Stomach smooth muscle (tissue), 2 donors: ENCODE measurements around the gene SLC4A4.

Experiments
- H3K27ac ChIP-seq: one replicate; pipeline ENCODE4 v1.7.0; 2013; ENCODE audit warnings: mild to moderate bottlenecking, low read length, inconsistent platforms
- H3K27me3 ChIP-seq, 2 donors: one replicate each; pipeline ENCODE4 v1.7.0; 2013; ENCODE audit warnings: low read length in 2 of 2; ENCODE audit not compliant: insufficient read depth in 2 of 2, control insufficient read depth in 1 of 2
- H3K36me3 ChIP-seq, 2 donors: one replicate each; pipeline ENCODE4 v1.7.0; 2013; ENCODE audit warnings: low read length in 2 of 2; ENCODE audit not compliant: control insufficient read depth in 2 of 2, insufficient read depth in 2 of 2
- H3K4me1 ChIP-seq: one replicate; pipeline ENCODE4 v1.7.0; 2013; ENCODE audit warnings: low read length; ENCODE audit not compliant: control insufficient read depth, insufficient read depth
- H3K4me3 ChIP-seq, 2 donors: one replicate each; pipeline ENCODE4 v1.7.0; 2013; ENCODE audit warnings: low read length in 2 of 2
- H3K9ac ChIP-seq, 2 donors: one replicate each; pipeline ENCODE4 v1.7.0; 2013; ENCODE audit warnings: low read length in 2 of 2, mild to moderate bottlenecking in 1 of 2
- H3K9me3 ChIP-seq, 2 donors: one replicate each; pipeline ENCODE4 v1.7.0; 2013; ENCODE audit warnings: low read length in 2 of 2; ENCODE audit not compliant: control insufficient read depth in 2 of 2
- donor health status: healthy.
- donor health status: Pancreatic carcinoma.

SLC4A4 gene

DNA sequence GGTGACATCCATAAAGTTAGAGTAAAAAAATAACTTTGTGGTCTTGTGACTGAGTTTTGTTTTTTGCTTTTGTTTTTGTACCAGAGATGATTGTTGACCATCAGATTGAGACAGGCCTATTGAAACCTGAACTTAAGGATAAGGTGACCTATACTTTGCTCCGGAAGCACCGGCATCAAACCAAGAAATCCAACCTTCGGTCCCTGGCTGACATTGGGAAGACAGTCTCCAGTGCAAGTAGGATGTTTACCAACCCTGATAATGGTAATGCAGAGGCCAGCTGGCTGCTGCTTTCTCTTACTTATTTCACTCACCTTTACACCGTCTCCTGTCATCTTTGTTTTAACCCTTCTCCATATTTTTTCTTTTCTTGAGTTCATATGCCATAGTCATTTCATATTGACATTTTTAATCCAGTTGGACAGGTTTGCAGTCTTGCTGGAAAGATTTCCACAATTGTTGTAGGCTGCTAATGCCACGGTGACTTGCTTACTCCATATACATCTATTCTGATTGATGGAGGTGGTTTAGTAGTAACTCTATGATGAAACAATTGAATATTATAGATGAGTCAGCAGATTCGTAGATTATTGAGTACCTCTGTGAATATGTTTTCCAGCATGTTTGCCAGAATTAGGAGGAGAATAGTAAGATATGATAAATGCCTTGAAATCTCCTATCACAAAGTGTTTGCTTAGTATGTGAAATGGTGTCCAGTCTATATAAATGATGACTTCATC is 18.3 kb downstream of the SLC4A4 start:
- no peaks in the 10 kb centered on the region for H3K9me3 ChIP-seq
- H3K27ac ChIP-seq: no peak overlapping the region
- H3K27me3 ChIP-seq: no peaks in the 10 kb centered on the region
- no peaks in the 10 kb centered on the region for H3K36me3 ChIP-seq
- no peak overlapping the region for H3K9ac ChIP-seq
- H3K4me1 ChIP-seq: no peaks in the 10 kb centered on the region
- H3K4me3 ChIP-seq: no peak overlapping the region

DNA sequence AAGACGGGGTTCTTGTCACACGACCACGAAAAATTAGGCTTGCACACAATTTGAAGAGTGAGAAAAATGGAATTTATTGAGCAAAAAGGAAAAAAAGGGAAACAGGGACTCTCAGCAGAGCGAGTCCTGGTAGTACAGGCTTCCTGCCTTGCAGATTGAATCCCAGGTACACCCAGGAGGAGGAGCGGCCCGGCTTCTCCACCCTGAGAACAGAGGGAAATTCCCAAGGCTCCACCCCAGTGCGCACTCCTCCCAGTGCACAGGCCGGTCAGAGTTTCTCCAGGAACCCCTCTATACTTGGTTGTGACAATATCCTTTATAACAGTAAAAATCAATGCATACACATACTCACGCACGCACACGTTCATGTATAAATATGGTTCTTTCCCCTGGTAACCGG is 22.0 kb downstream of the SLC4A4 start:
- no peak overlapping the region for H3K9ac ChIP-seq
- H3K27ac ChIP-seq: no peak overlapping the region
- no peaks in the 10 kb centered on the region for H3K9me3 ChIP-seq
- H3K4me3 ChIP-seq: no peak overlapping the region
- H3K36me3 ChIP-seq: no peaks in the 10 kb centered on the region
- no peaks in the 10 kb centered on the region for H3K27me3 ChIP-seq
- H3K4me1 ChIP-seq: no peaks in the 10 kb centered on the region

DNA sequence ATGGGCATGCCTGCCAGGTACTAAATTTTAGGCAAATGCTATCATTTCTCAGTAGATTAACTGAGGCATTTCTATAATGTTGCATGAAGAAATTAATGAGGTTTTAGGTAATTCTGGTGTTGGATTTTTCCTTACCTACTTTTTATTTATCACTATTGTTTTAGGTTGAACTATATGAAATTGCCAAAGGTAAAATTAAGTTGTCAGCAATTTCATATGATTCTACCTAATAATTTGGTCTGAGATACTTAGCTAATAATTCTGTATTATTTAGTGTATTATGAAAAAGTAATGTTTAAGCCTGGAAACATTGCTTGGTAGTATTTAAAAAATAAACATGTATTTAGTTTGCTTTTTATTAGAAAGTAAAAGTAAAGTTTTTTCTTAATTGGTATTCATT is 22.7 kb downstream of the SLC4A4 start:
- Histone ChIP-seq H3K27ac (no peak overlapping the region), H3K36me3 (no peaks in the 10 kb centered on the region), H3K27me3 (no peaks in the 10 kb centered on the region), H3K4me1 (no peaks in the 10 kb centered on the region), H3K9me3 (no peaks in the 10 kb centered on the region), H3K9ac (no peak overlapping the region), H3K4me3 (no peak overlapping the region)

DNA sequence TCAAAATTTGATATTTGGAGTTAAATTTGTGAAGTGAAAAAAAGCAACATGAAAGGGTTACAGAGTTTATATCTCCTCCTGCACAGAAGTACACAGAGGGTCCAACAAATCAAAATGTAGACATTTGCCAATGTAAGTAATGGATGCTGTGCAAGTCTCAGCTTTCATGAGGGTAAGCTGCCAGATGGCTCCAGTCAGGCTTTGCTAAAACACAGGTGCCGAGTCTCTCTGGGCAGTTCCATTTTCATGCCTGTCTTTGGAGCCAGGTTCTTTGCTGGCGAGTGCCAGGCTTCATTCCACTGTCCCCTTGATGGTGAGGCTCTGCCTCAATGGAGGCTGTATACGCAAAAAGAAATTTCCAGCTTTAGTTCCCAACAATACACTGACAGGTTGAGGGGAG is 27.9 kb downstream of the SLC4A4 start:
- Histone ChIP-seq H3K4me3 (no peak overlapping the region), H3K4me1 (no peaks in the 10 kb centered on the region), H3K27me3 (no peaks in the 10 kb centered on the region), H3K27ac (no peak overlapping the region), H3K9me3 (no peaks in the 10 kb centered on the region), H3K36me3 (no peaks in the 10 kb centered on the region), H3K9ac (no peak overlapping the region)

DNA sequence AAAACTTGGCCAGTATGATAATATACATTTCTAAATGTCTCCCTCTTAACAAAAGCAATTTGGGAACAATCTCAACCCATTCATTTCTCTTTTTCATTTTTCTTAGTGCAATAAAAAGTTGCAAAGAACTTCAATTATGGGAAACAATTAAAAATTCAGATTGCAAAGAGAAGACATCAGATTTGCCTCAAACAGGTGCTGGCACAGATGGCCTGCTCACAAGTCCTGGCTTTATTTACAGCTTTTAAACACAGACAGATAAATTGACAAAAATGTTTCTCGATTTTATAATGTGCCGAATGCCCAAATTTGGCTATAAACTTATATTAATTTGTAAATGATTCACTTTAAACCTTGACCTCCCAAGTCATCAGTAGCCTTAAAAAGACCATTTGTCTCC is 28.7 kb downstream of the SLC4A4 start:
- Histone ChIP-seq H3K9me3 (no peaks in the 10 kb centered on the region), H3K36me3 (no peaks in the 10 kb centered on the region), H3K9ac (no peak overlapping the region), H3K27me3 (no peaks in the 10 kb centered on the region), H3K27ac (no peak overlapping the region), H3K4me3 (no peak overlapping the region), H3K4me1 (no peaks in the 10 kb centered on the region)

DNA sequence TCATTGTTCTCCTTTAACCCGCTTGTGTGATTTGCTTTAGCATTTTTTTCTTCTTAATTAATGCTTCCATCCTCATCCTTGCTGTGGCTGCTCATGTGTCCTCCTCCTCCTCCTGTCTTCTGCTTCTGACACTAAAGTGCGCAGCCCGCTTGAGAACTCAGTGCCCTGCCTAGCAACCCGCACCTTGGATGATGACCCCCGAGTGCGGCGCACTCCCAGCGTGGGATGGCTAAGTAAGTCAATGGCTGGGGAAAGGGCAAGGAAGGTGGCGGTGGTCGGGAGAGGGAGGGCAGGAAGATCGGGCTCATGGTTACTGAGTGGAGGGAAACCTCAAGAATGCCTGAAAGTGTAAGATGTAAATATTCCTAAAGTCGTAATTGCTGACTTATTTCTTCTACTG is 30.1 kb downstream of the SLC4A4 start:
- H3K9ac ChIP-seq: no peak overlapping the region
- H3K4me1 ChIP-seq: no peaks in the 10 kb centered on the region
- no peaks in the 10 kb centered on the region for H3K27me3 ChIP-seq
- H3K4me3 ChIP-seq: no peak overlapping the region
- H3K9me3 ChIP-seq: no peaks in the 10 kb centered on the region
- H3K27ac ChIP-seq: no peak overlapping the region
- H3K36me3 ChIP-seq: no peaks in the 10 kb centered on the region

DNA sequence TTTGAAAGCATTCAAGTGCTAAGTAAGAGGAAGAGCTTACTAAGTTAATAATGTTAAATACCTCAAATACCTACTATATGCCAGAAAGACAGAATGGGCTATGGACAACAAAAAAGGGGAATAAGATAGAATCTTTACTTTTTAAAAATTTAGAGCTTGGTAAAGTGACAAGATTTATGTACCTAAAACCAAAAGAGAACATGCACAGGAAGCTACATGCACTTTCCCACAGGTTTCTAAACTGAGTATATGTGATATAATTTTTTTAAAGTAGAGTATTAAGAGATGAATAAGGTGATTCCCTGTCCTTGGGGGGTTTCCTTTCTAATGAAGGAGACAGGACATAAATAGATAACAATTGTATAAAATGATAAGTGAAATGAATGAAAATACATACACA is 30.7 kb downstream of the SLC4A4 start:
- H3K9ac ChIP-seq: no peak overlapping the region
- H3K27ac ChIP-seq: no peak overlapping the region
- no peak overlapping the region for H3K4me3 ChIP-seq
- H3K4me1 ChIP-seq: no peaks in the 10 kb centered on the region
- no peaks in the 10 kb centered on the region for H3K9me3 ChIP-seq
- no peaks in the 10 kb centered on the region for H3K27me3 ChIP-seq
- H3K36me3 ChIP-seq: no peaks in the 10 kb centered on the region

DNA sequence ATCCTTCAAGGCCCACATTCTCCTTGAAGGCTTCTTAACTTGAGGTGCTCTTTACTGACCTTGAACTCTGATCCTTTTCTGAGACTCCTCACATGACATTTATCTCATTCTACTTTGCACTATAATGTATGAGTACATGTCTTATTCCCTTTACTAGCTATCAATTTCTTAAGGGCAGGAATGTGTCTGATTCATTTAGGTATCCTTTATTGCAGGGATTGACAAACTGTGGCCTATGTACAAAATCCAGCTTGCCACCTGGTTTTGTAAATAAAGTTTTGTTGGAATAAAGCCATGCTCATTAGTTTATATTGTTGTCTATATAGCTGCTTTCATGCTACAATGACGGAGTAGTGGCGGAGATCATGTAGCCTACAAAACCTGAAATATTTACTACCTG is 36.7 kb downstream of the SLC4A4 start:
- H3K36me3 ChIP-seq: no peaks in the 10 kb centered on the region
- no peak overlapping the region for H3K4me3 ChIP-seq
- H3K9me3 ChIP-seq: no peaks in the 10 kb centered on the region
- no peak overlapping the region for H3K9ac ChIP-seq
- no peaks in the 10 kb centered on the region for H3K4me1 ChIP-seq
- no peak overlapping the region for H3K27ac ChIP-seq
- H3K27me3 ChIP-seq: no peaks in the 10 kb centered on the region

DNA sequence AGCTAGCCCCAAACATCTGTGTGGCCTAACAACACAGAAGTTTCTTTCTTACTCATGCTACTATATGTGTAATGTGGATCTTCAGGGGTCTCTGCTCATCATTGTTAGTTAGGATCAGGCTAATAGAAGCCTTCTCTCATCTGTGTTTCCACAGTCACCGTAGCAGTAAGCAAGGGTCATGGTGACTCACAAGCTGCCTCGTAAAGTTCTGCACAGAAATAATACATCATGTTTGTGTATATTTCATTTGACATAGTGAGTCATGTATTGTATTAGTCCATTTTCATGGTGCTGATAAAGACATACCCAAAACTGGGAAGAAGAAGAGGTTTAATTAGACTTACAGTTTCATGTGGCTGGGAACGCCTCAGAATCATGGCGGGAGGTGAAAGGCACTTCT is 38.7 kb downstream of the SLC4A4 start:
- Histone ChIP-seq H3K4me1 (no peaks in the 10 kb centered on the region), H3K27ac (no peak overlapping the region), H3K9me3 (no peaks in the 10 kb centered on the region), H3K9ac (no peak overlapping the region), H3K4me3 (no peak overlapping the region), H3K36me3 (no peaks in the 10 kb centered on the region), H3K27me3 (no peaks in the 10 kb centered on the region)

DNA sequence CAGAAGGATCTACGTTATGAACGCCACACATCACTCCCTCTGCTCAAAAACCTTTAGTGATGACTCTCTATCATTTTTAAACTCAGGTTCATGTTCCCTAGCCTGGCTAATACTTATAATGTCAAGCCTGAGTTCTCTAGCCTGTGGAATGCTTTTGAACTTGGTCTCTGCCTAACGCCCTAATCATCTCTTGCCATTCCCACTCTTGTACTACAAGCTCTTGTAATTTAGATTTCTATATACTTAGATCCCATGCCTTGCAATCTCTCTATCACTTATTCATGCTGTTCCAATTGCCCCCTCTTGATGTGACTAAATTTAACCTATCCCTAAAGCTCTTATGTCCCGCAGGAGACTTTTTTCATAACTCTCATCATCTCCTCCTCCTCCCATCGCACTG is 40.3 kb downstream of the SLC4A4 start:
- Histone ChIP-seq H3K27ac (no peak overlapping the region), H3K9ac (no peak overlapping the region), H3K27me3 (no peaks in the 10 kb centered on the region), H3K36me3 (no peaks in the 10 kb centered on the region), H3K4me1 (no peaks in the 10 kb centered on the region), H3K9me3 (no peaks in the 10 kb centered on the region), H3K4me3 (no peak overlapping the region)

DNA sequence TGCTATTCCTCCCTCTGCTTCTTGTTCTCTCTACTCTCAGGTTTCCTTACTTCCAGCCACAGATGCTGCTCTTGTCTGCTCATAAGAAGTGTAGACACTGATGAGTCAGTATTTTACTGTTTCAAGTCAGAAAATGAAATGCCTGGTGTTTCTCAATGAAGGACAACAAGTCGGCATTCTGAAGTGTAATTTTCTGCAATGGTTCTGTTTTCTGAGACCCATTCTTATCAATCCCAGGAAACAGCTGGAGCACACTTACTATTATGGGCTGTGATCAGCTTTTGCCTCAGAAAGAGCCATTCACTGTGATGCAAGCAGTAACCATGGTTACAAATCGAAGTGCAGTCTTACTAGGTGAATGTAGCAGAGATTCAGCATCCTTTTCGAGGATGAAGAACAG is 42.0 kb downstream of the SLC4A4 start:
- no peaks in the 10 kb centered on the region for H3K4me1 ChIP-seq
- no peak overlapping the region for H3K9ac ChIP-seq
- H3K27me3 ChIP-seq: no peaks in the 10 kb centered on the region
- no peak overlapping the region for H3K27ac ChIP-seq
- no peaks in the 10 kb centered on the region for H3K9me3 ChIP-seq
- no peak overlapping the region for H3K4me3 ChIP-seq
- no peaks in the 10 kb centered on the region for H3K36me3 ChIP-seq
